ENCODE data around the gene DPH1.
A peak's percentile ranks its signal among the peaks of the same experiment; 100 is the strongest.

Gene DPH1

GRCh38 chr17:2085648-2085949, 55.6 kb downstream of the DPH1 start:
- TF ChIP-seq CTCF (conservative IDR thresholded peaks at IDR 0.05; ENCODE audit: low read depth, low read length) = no peak
- H3K4me1 ChIP-seq (ENCODE audit: low read depth, poor library complexity, severe bottlenecking) = peaks cover 53% of the 10 kb centered on the region
- no peaks in the 10 kb centered on the region for H4K20me1 ChIP-seq (ENCODE audit: insufficient read depth)
- no peaks in the 10 kb centered on the region for H3K27me3 ChIP-seq (ENCODE audit: insufficient read depth, low read depth)
- no peak overlapping the region for H2AFZ ChIP-seq (ENCODE audit: low read depth)
- H3K79me2 ChIP-seq (ENCODE audit: insufficient read depth, low read depth) = no peaks in the 10 kb centered on the region
- H3K36me3 ChIP-seq (ENCODE audit: insufficient read depth) = no peaks in the 10 kb centered on the region
- H3K27ac ChIP-seq = no peak overlapping the region
- no peak overlapping the region for H3K9ac ChIP-seq
- no peak overlapping the region for H3K4me2 ChIP-seq
- H3K4me3 ChIP-seq (IDR thresholded peaks at IDR 0.05; ENCODE audit: insufficient read depth, low read depth, low read length) = no peak overlapping the region

GRCh38 chr17:2086306-2086705, 56.4 kb downstream of the DPH1 start:
- Histone ChIP-seq H3K36me3 (ENCODE audit: insufficient read depth) (no peaks in the 10 kb centered on the region), H4K20me1 (ENCODE audit: insufficient read depth) (no peaks in the 10 kb centered on the region), H3K4me1 (ENCODE audit: low read depth, poor library complexity, severe bottlenecking) (peaks cover 60% of the 10 kb centered on the region), H3K27ac (no peak overlapping the region), H3K4me3 (IDR thresholded peaks at IDR 0.05; ENCODE audit: insufficient read depth, low read depth, low read length) (no peak overlapping the region), H3K27me3 (ENCODE audit: insufficient read depth, low read depth) (no peaks in the 10 kb centered on the region), H3K4me2 (no peak overlapping the region; the same call in 1 of the 2 replicates), H3K9ac (no peak overlapping the region), H2AFZ (ENCODE audit: low read depth) (no peak overlapping the region), H3K79me2 (ENCODE audit: insufficient read depth, low read depth) (no peaks in the 10 kb centered on the region)
- no peak for TF ChIP-seq CTCF (conservative IDR thresholded peaks at IDR 0.05; ENCODE audit: low read depth, low read length)

DNA sequence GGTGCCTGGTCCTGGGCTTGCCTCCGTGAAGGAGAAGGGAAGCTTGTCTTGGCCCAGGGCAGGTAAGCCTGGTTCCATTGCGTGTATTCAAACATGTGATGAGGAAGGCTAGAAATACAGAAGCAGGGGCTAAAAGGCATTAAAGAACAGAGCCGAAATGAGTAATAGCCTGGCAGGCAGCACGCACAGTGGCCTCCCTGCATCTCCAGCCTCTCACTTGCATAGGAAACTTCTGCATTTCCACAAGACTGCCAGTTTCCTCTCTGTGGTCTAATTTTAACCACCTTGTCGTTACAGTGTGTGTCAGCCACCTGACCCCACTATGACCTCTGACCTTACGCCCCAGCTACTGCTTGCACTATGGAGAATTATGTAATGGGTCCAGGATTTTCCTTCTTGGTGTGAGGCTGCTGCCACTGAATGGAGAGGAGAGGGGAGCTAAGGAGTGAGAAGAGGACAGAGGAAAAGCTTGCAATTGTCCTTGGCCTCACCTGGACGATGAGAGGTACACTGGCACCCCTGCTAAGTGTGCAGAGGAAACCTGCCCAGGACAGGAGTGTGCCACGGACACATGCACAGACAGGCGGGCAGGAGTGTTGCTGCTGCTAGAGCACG, 57.8 kb downstream of the DPH1 start:
- Histone ChIP-seq H3K4me2 (peak overlapping the region; percentile 81), H3K4me3 (IDR thresholded peaks at IDR 0.05; ENCODE audit: insufficient read depth, low read depth, low read length) (no peak overlapping the region), H3K79me2 (ENCODE audit: insufficient read depth, low read depth) (no peaks in the 10 kb centered on the region), H3K4me1 (ENCODE audit: low read depth, poor library complexity, severe bottlenecking) (peaks cover 65% of the 10 kb centered on the region), H3K9ac (no peak overlapping the region), H3K27ac (no peak overlapping the region), H2AFZ (ENCODE audit: low read depth) (no peak overlapping the region), H3K27me3 (ENCODE audit: insufficient read depth, low read depth) (no peaks in the 10 kb centered on the region), H3K36me3 (ENCODE audit: insufficient read depth) (no peaks in the 10 kb centered on the region), H4K20me1 (ENCODE audit: insufficient read depth) (no peaks in the 10 kb centered on the region)
- no peak for TF ChIP-seq CTCF (conservative IDR thresholded peaks at IDR 0.05; ENCODE audit: low read depth, low read length)

DNA sequence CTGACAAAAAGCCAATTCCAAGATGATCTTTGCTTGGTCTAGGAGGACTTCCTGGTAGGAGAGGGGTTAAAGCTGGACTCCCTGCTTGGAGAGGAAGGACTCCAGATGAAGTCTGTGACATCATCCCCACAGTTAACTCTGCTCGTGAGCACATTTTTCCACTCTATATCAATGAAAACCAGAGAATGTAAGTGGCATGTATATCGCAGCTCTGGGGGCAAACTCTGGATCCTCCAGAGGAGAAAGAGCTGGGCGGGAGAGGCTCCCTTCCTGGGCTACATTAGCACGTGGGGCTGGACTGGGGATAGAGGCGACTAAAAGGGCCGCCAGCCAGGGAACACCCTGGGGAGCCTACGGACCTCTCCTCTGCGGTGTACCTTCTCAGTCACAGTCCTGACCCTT, 59.1 kb downstream of the DPH1 start:
- Histone ChIP-seq H3K9ac (0 out of 2 replicates have a peak overlapping the region, but pooled peaks have one; percentile 36), H3K4me2 (peak overlapping the region; percentile 81), H3K36me3 (ENCODE audit: insufficient read depth) (no peaks in the 10 kb centered on the region), H3K4me1 (ENCODE audit: low read depth, poor library complexity, severe bottlenecking) (peaks cover 59% of the 10 kb centered on the region), H2AFZ (ENCODE audit: low read depth) (no peak overlapping the region), H3K27ac (peak overlapping the region; percentile 53), H3K27me3 (ENCODE audit: insufficient read depth, low read depth) (no peaks in the 10 kb centered on the region), H3K79me2 (ENCODE audit: insufficient read depth, low read depth) (no peaks in the 10 kb centered on the region), H3K4me3 (IDR thresholded peaks at IDR 0.05; ENCODE audit: insufficient read depth, low read depth, low read length) (no peak overlapping the region), H4K20me1 (ENCODE audit: insufficient read depth) (no peaks in the 10 kb centered on the region)
- no peak for TF ChIP-seq CTCF (conservative IDR thresholded peaks at IDR 0.05; ENCODE audit: low read depth, low read length)
